22Rv1 (cell line): Measurements from ENCODE around the gene ASH1L.

Experiments
- H3K27ac ChIP-seq: fragments of 450-650 bp; 2 replicates; pipeline ENCODE4 v1.5.1; 2017
- ZFX ChIP-seq: fragments of 450-650 bp; IDR thresholded peaks from 2 replicates; pipeline ENCODE4 v1.6.1; 2017; ENCODE audit warnings: antibody characterized with exemption, borderline replicate concordance
- TF ChIP-seq, protein P1 (sequence below): fragments of 450-650 bp; IDR thresholded peaks from 2 replicates; pipeline ENCODE4 v1.5.1; 2017; ENCODE audit warnings: mild to moderate bottlenecking

Gene ASH1L

DNA sequence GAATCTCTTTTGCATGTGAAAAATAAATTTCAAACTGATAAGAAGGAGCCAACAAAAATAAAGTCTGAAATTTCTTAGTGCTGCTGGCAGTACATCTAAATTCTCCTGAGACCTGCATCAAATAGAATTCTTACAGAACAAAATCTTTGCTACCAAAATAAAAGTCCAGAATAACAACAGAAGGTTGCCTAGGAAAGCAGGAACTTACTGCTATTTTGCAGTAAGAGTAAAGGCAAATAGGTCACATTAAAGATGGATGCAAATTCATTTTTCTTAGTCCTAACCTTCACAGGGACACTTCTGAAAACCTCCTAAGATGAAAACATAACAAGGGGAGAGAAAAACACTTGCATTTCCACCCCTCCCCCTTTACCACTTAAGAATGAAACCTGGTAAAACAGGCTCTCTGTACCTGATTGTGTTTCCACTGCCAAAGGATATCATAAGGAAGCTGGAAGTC lies 182.9 kb downstream of the ASH1L start:
- TF ChIP-seq, protein P1, sequence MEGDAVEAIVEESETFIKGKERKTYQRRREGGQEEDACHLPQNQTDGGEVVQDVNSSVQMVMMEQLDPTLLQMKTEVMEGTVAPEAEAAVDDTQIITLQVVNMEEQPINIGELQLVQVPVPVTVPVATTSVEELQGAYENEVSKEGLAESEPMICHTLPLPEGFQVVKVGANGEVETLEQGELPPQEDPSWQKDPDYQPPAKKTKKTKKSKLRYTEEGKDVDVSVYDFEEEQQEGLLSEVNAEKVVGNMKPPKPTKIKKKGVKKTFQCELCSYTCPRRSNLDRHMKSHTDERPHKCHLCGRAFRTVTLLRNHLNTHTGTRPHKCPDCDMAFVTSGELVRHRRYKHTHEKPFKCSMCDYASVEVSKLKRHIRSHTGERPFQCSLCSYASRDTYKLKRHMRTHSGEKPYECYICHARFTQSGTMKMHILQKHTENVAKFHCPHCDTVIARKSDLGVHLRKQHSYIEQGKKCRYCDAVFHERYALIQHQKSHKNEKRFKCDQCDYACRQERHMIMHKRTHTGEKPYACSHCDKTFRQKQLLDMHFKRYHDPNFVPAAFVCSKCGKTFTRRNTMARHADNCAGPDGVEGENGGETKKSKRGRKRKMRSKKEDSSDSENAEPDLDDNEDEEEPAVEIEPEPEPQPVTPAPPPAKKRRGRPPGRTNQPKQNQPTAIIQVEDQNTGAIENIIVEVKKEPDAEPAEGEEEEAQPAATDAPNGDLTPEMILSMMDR, result no peak
- TF ChIP-seq ZFX, result no peak
- no peak overlapping the region for H3K27ac ChIP-seq

DNA sequence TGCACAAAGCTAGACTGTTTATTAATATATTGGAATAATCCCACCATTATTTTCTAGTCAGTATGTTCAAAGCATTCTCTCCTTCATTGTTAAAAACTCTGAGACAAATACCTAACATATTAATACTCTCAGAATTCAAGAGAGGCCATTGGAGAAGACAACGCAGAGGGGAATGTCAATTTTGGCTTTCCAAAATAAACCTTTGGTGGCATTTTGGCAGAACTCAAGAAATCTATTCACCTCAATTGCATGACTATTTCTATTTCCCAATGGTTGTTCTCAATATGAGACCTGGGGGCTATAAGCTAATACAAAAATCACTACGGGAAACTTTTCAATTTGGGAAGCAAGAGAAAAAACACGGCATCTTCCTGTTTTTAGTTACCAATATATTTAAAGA lies 183.4 kb downstream of the ASH1L start:
- TF ChIP-seq, protein P1, result no peak
- no peak for TF ChIP-seq ZFX
- no peak overlapping the region for H3K27ac ChIP-seq

DNA sequence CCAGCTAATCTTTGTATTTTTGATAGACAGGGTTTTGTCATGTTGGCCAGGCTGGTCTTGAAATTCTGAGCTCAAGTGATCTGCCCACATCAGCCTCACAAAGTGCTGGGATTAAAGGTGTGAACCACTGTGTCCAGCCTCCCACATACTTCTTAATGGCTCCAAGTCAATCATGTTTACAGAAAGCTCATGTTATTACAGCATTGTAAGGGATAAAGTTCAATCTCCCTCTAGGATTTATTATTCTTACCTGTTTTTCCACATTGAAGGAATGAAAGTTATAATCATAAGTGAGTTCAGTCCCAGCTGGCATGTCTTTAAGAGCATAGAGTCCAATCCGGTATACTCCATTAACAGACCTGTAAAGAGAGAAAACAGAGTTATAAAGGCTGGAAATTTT lies 202.6 kb downstream of the ASH1L start:
- no peak overlapping the region for H3K27ac ChIP-seq

GRCh38 chr1:155352631-155353030 lies 210.0 kb downstream of the ASH1L start:
- no peak for TF ChIP-seq ZFX
- TF ChIP-seq, protein P1, result no peak
- no peak overlapping the region for H3K27ac ChIP-seq

More for the DNA sequence above, 202.6 kb downstream of the ASH1L start:
- TF ChIP-seq, protein P1, result no peak
- TF ChIP-seq ZFX, result no peak

DNA sequence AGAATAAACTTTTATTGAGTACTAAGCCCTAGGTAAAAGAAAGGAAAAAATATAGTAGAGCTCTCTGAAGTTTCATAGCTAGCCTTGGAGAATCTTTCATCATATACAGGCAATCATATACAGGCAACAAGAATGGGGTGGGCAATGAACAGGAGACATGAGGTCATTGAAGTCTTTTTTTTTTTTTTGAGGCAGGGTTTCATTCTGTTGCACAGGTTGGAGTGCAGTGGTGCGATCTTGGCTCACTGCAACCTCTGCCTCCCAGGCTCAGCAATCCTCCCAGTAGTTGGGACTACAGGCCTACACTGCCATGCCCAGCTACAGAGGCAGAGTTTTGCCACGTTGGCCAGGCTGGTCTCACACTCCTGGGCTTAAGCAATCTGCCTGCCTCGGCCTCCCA lies 219.8 kb downstream of the ASH1L start:
- no peak for TF ChIP-seq ZFX

GRCh38 chr1:155339515-155340097 lies 223.0 kb downstream of the ASH1L start:
- no peak overlapping the region for H3K27ac ChIP-seq
- TF ChIP-seq ZFX, result no peak
- TF ChIP-seq, protein P1, result no peak

More for the DNA sequence above, 219.8 kb downstream of the ASH1L start:
- peak overlapping the region; percentile 22; the same call in 1 of the 2 replicates for H3K27ac ChIP-seq

DNA sequence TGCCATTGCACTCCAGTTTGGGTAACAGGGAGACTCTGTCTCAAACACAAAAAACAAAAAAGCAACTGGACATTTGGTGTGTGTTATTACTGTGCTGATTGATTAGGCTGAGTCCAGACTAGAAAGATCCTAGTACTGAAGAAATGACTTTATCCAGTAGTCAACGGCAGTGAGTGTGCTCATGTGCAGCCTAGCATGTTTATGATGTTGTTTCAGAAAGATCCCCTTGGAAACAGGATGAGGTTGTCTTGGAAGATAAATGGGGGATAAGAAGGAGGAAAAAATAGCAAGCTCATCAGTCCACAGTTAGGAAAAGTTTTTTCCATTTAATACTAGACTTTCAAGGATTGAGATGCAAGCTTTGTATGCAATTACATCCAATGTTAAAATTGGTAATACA lies 227.6 kb downstream of the ASH1L start:
- no peak overlapping the region for H3K27ac ChIP-seq
- no peak for TF ChIP-seq ZFX
- TF ChIP-seq, protein P1, result no peak
